Upper lobe of left lung (tissue), 6 donors: ENCODE measurements around the gene INHBC. TPM values are rescaled to one million over a fixed set of nuclear protein-coding genes. Genes with fewer than 3 reads are reported as not detected.
A peak's percentile ranks its signal among the peaks of the same experiment; 100 is the strongest.

Source experiments
- ATAC-seq, 2 donors: fragments of 200-7000 bp; cut with Tn5 transposase; one replicate each; pipeline ENCODE4 v1.9.1; 2022; ENCODE audit warnings: mild to moderate bottlenecking in 2 of 2, moderate library complexity in 2 of 2; ENCODE audit not compliant: low FRiP score in 2 of 2
- DNase-seq, 2 donors: peaks; one replicate each; pipeline ENCODE4 v3.0.0-alpha.2; 2019 to 2020
- H3K27ac ChIP-seq, 4 donors: fragments of 200-600 bp; sonication (generic); one replicate each; pipeline ENCODE4 v1.5.1; 2016 to 2019
- H3K27me3 ChIP-seq, 4 donors: fragments of 200-600 bp; sonication (generic); one replicate each; pipeline ENCODE4 v1.5.1; 2017 to 2019
- H3K36me3 ChIP-seq, 4 donors: fragments of 200-600 bp; sonication (generic); one replicate each; pipeline ENCODE4 v1.5.1; 2016 to 2019
- H3K4me1 ChIP-seq, 4 donors: fragments of 200-600 bp; sonication (generic); one replicate each; pipeline ENCODE4 v1.5.1; 2018 to 2019
- H3K4me3 ChIP-seq, 4 donors: fragments of 200-600 bp; sonication (generic); one replicate each; pipeline ENCODE4 v1.5.1; 2017 to 2019; ENCODE audit warnings: mild to moderate bottlenecking in 2 of 4, moderate library complexity in 1 of 4
- H3K9me3 ChIP-seq, 4 donors: fragments of 200-600 bp; sonication (generic); one replicate each; pipeline ENCODE4 v1.5.1; 2018 to 2019
- CTCF ChIP-seq, 6 experiments: fragments of 450-650 bp in 4 of 6; fragments of 200-600 bp in 2 of 6; sonication (generic) in 2 of 6; IDR thresholded peaks; one replicate each; pipeline ENCODE4 v1.5.1; 2016 to 2019; ENCODE audit warnings: antibody characterized with exemption in 6 of 6
- EP300 ChIP-seq, 4 donors: sonication (generic); formaldehyde crosslinking; IDR thresholded peaks; one replicate each; pipeline ENCODE4 v1.5.1; 2017; ENCODE audit warnings: antibody characterized with exemption in 4 of 4, control low read depth in 2 of 4
- POLR2A ChIP-seq, 4 donors: fragments of 450-650 bp; IDR thresholded peaks; one replicate each; pipeline ENCODE4 v1.5.1; 2016 to 2017; ENCODE audit warnings: antibody characterized with exemption in 4 of 4, mild to moderate bottlenecking in 2 of 4
- POLR2AphosphoS5 ChIP-seq, 2 donors: sonication (generic); formaldehyde crosslinking; IDR thresholded peaks; one replicate each; pipeline ENCODE4 v1.5.1; 2017; ENCODE audit warnings: antibody characterized with exemption in 2 of 2
- WGBS, 2 donors: methylation state at CpG; one replicate each; pipeline ENCODE4 v1.1.5; 2017 to 2018; 5-methylcytosine and 5-hydroxymethylcytosine counted together
- total RNA-seq, 6 donors: library from RNA; depleted of rRNA in 4 of 6; stranded (reverse); fragments of >200 nt in 4 of 6; gene quantifications; one replicate each; pipeline versions ENCODE4 v1.1.0 to v1.2.1, GENCODE V29; 2016 to 2021
- donor health status: DM: no; HTN: no; CAD: no; lungs with moderate emphysema.
- donor health status: DM: no; HTN: yes; CAD: no; lungs with severe emphysema.

Gene INHBC
- total RNA-seq, 6 donors from 2014 or later: not detected

DNA sequence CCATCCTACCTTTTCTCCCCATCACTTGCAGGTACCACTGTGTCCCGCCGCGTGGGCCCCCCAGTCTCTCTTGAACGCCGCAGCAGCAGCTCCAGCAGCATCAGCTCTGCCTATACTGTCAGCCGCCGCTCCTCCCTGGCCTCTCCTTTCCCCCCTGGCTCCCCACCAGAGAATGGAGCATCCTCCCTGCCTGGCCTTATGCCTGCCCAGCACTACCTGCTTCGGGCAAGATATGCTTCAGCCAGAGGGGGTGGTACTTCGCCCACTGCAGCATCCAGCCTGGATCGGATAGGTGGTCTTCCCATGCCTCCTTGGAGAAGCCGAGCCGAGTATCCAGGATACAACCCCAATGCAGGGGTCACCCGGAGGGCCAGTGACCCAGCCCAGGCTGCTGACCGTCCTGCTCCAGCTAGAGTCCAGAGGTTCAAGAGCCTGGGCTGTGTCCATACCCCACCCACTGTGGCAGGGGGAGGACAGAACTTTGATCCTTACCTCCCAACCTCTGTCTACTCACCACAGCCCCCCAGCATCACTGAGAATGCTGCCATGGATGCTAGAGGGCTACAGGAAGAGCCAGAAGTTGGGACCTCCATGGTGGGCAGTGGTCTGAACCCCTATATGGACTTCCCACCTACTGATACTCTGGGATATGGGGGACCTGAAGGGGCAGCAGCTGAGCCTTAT lies 35.8 kb downstream of the INHBC start:
- Histone ChIP-seq H3K27ac (no peak overlapping the region), H3K4me1 (peaks cover 6 to 11% (median 8%) of the 10 kb centered on the region in 4 donors), H3K9me3 (no peaks in the 10 kb centered on the region), H3K36me3 (peaks cover 0 to 14% (median 1%) of the 10 kb centered on the region in 4 donors), H3K4me3 (no peak overlapping the region), H3K27me3 (peaks cover 0 to 11% (median 0%) of the 10 kb centered on the region in 4 donors)
- TF ChIP-seq EP300 (IDR thresholded peaks at IDR 0.05) (no peak), POLR2A (IDR thresholded peaks at IDR 0.05) (no peak), CTCF (IDR thresholded peaks at IDR 0.05) (no peak)
- ATAC-seq (no peak), DNase-seq (no peak)
- WGBS, 2 donors: 93 to 95% methylated on average over 8 to 14 of the region's 14 CpGs

GRCh38 chr12:57470970-57471656 lies 36.5 kb downstream of the INHBC start:
- peaks cover 0 to 14% (median 1%) of the 10 kb centered on the region in 4 donors for H3K36me3 ChIP-seq
- WGBS, 2 donors: 60 to 80% methylated on average over 1 to 4 of the region's 4 CpGs
- H3K4me1 ChIP-seq: peaks cover 12 to 18% (median 14%) of the 10 kb centered on the region in 4 donors
- H3K4me3 ChIP-seq: no peak overlapping the region
- TF ChIP-seq CTCF (IDR thresholded peaks at IDR 0.05): no peak
- no peak overlapping the region for H3K27ac ChIP-seq
- H3K27me3 ChIP-seq: peaks cover 0 to 18% (median 3%) of the 10 kb centered on the region in 4 donors
- no peaks in the 10 kb centered on the region for H3K9me3 ChIP-seq
- ATAC-seq (peak in 1 of 2 donors; percentile 7), DNase-seq (no peak)

- WGBS, 2 donors: 84 to 86% methylated on average over 2 to 3 of the region's 3 CpGs
- Histone ChIP-seq H3K4me3 (no peak overlapping the region), H3K4me1 (peaks cover 13 to 23% (median 19%) of the 10 kb centered on the region in 4 donors), H3K27ac (no peak overlapping the region), H3K9me3 (no peaks in the 10 kb centered on the region), H3K27me3 (peaks cover 0 to 23% (median 5%) of the 10 kb centered on the region in 4 donors), H3K36me3 (peaks cover 0 to 14% (median 1%) of the 10 kb centered on the region in 4 donors)
- no peak for DNase-seq
- TF ChIP-seq CTCF (IDR thresholded peaks at IDR 0.05): no peak
- no peak for TF ChIP-seq EP300 (IDR thresholded peaks at IDR 0.05)
- TF ChIP-seq POLR2A (IDR thresholded peaks at IDR 0.05): no peak
- TF ChIP-seq POLR2AphosphoS5 (IDR thresholded peaks at IDR 0.05): no peak
- ATAC-seq: no peak
Observed at GRCh38 chr12:57471661-57472060, 37.1 kb downstream of the INHBC start.

DNA sequence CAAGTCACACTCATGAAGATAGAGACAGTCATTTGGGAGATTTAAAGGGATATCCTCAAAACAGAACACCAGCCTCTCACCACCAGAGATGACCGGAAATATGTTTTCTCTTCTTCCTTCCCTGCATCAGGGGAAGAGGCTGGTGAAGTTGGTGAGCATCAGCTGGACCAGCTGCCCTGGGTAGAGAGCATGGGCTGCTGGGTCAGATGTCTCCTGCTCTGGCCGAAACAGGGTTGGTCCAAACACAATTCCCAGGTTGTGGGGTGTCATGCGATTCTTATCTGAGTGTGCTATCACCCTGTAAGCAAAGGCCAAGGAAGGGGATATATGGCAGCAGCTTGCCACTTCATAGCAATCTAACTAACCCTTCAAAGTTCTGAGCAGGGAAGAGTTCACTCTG lies 37.8 kb downstream of the INHBC start:
- TF ChIP-seq POLR2AphosphoS5 (IDR thresholded peaks at IDR 0.05) (no peak), CTCF (IDR thresholded peaks at IDR 0.05) (no peak)
- WGBS, 2 donors: 88 to 91% methylated on average over 3 of the region's 3 CpGs
- DNase-seq (no peak), ATAC-seq (no peak)
- H3K9me3 ChIP-seq: no peaks in the 10 kb centered on the region
- H3K36me3 ChIP-seq: peaks cover 0 to 14% (median 1%) of the 10 kb centered on the region in 4 donors
- peaks cover 0 to 24% (median 6%) of the 10 kb centered on the region in 4 donors for H3K27me3 ChIP-seq
- no peak overlapping the region for H3K4me3 ChIP-seq
- H3K27ac ChIP-seq: no peak overlapping the region
- H3K4me1 ChIP-seq: peaks cover 13 to 25% (median 19%) of the 10 kb centered on the region in 4 donors
